SU-DHL-6 (cell line): ENCODE measurements around the gene CDKL1.

Source experiments
- H2AFZ ChIP-seq: fragments of 200-600 bp; sonication (generic); 2 replicates; pipeline ENCODE4 v1.6.1; 2014; ENCODE audit warnings: low read depth, mild to moderate bottlenecking, moderate library complexity, mixed read lengths, antibody characterized with exemption, low read length; ENCODE audit not compliant: severe bottlenecking
- H3F3A ChIP-seq: fragments of 200-600 bp; shearing (Covaris generic); 2 replicates; pipeline ENCODE4 v1.6.0; 2016; ENCODE audit warnings: antibody characterized with exemption, mild to moderate bottlenecking; ENCODE audit not compliant: insufficient read depth
- H3K27ac ChIP-seq: fragments of 200-600 bp; sonication (generic); 2 replicates; pipeline ENCODE4 v1.5.1; 2016; ENCODE audit warnings: low read depth, mild to moderate bottlenecking, low read length, moderate library complexity, mixed read lengths
- H3K27me3 ChIP-seq: fragments of 200-600 bp; sonication (generic), shearing (Covaris generic); 2 replicates; pipeline ENCODE4 v1.6.0; 2014; ENCODE audit warnings: mild to moderate bottlenecking, low read length
- H3K36me3 ChIP-seq: fragments of 200-600 bp; sonication (generic); 2 replicates; pipeline ENCODE4 v1.6.1; 2014; ENCODE audit warnings: mild to moderate bottlenecking, low read length, mixed read lengths
- H3K4me2 ChIP-seq: fragments of 300-600, 200-600 bp; shearing (Covaris generic), sonication (generic); 2 replicates; pipeline ENCODE4 v1.6.0; 2014; ENCODE audit warnings: low read length, low read depth, mild to moderate bottlenecking; ENCODE audit not compliant: poor library complexity, severe bottlenecking
- H3K4me3 ChIP-seq: fragments of 200-600 bp; sonication (generic); 2 replicates; pipeline ENCODE4 v1.5.1; 2014; ENCODE audit warnings: antibody characterized with exemption, low read length, mild to moderate bottlenecking, mixed read lengths; ENCODE audit not compliant: insufficient read depth, poor library complexity, severe bottlenecking
- H3K79me2 ChIP-seq: fragments of 200-600 bp; sonication (generic); 2 replicates; pipeline ENCODE4 v1.6.1; 2014; ENCODE audit warnings: mild to moderate bottlenecking, low read length, moderate library complexity; ENCODE audit not compliant: insufficient read depth
- H3K9ac ChIP-seq: fragments of 200-600 bp; sonication (generic); 2 replicates; pipeline ENCODE4 v1.7.0; 2014; ENCODE audit warnings: mild to moderate bottlenecking, low read length
- H3K9me2 ChIP-seq: fragments of 200-600 bp; sonication (generic); replicated peaks from 2 replicates; pipeline ENCODE4 v1.6.1; 2014; ENCODE audit warnings: low read length; ENCODE audit not compliant: insufficient read depth
- H3K9me3 ChIP-seq: fragments of 200-600 bp; sonication (generic); 2 replicates; pipeline ENCODE4 v1.6.1; 2014; ENCODE audit warnings: low read length, mixed read lengths; ENCODE audit not compliant: insufficient read depth
- H4K20me1 ChIP-seq: fragments of 200-600 bp; sonication (generic); 2 replicates; pipeline ENCODE4 v1.6.1; 2014; ENCODE audit warnings: low read depth, mild to moderate bottlenecking, antibody characterized with exemption, low read length, moderate library complexity, mixed read lengths
- EZH2phosphoT487 ChIP-seq: fragments of 200-600 bp; sonication (generic), shearing (Covaris generic); conservative IDR thresholded peaks from 2 replicates; pipeline ENCODE4 v1.6.1; 2018; ENCODE audit warnings: mild to moderate bottlenecking, antibody characterized with exemption, low read length, moderate library complexity, mixed read lengths
- TF ChIP-seq, protein P1 (sequence below): fragments of 200-600 bp; sonication (generic); IDR thresholded peaks from one replicate; pipeline ENCODE4 v1.5.1; 2017; ENCODE audit warnings: antibody characterized with exemption, mild to moderate bottlenecking, low read length, moderate library complexity; ENCODE audit not compliant: insufficient read depth, poor library complexity, severe bottlenecking

CDKL1 gene

DNA sequence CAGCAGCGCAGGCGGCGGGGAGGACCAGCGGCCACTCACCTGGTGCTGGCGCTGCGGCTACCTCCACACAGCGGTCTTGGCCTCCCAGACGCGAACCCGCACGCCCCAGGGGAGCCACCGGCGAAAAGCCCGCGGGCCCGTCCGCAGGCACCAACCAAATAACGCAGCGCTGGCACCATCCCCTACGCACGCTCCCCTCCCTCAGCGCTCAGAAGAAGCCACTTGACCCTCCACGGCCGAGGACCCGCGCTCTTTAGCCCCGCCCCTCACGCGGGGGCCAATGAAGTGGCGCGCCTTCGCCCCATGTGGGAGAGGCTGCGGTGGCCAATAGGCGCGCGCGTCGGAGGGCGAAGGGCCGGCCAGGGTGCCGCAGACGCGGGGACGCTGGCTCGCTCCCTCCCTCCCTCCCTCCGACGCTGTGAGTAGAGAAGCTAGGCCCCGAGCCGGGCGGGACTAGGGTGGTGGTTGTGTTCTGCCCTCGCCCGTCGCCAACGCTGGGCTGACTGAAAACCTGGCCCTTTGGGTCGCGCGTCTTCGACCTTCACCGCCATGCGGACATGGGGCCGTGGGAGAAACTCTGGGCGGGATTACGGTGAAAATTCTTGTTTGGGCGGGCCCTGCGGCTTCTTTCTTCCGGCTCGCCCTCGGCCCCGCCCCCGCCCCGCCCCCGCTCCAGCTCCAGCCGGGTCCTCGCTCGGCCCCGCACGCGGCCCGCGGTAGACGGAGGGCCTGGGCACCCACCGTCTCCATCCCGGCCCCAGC lies 84.5 kb downstream of the CDKL1 start, which contains the start of the genes DMAC2L and L2HGDH:
Gene DMAC2L, plus strand, starts transcription at position 353 of the 762 bp plus-strand sequence. CDS start 9,164 bp downstream, outside the sequence.
Gene L2HGDH, minus strand, starts transcription at position 258 of the 762 bp plus-strand sequence. Its CDS starts 79 bp downstream, at position 179.
- peak within 1 kb of the TSS; percentile 84 for H3K4me2 ChIP-seq
- peak within 1 kb of the TSS; percentile 92 for H3K4me3 ChIP-seq
- peaks cover 6% of the 10 kb centered on the region; the same call in 1 of the 2 replicates for H3K9me3 ChIP-seq
- no peak for TF ChIP-seq EZH2phosphoT487
- TF ChIP-seq, protein P1, sequence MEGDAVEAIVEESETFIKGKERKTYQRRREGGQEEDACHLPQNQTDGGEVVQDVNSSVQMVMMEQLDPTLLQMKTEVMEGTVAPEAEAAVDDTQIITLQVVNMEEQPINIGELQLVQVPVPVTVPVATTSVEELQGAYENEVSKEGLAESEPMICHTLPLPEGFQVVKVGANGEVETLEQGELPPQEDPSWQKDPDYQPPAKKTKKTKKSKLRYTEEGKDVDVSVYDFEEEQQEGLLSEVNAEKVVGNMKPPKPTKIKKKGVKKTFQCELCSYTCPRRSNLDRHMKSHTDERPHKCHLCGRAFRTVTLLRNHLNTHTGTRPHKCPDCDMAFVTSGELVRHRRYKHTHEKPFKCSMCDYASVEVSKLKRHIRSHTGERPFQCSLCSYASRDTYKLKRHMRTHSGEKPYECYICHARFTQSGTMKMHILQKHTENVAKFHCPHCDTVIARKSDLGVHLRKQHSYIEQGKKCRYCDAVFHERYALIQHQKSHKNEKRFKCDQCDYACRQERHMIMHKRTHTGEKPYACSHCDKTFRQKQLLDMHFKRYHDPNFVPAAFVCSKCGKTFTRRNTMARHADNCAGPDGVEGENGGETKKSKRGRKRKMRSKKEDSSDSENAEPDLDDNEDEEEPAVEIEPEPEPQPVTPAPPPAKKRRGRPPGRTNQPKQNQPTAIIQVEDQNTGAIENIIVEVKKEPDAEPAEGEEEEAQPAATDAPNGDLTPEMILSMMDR = no peak
- H3K27me3 ChIP-seq = no peaks in the 10 kb centered on the region
- peak within 1 kb of the TSS; percentile 86 for H3K27ac ChIP-seq
- no peaks in the 10 kb centered on the region for H3F3A ChIP-seq
- peaks cover 75% of the 10 kb centered on the region for H3K79me2 ChIP-seq
- peak within 1 kb of the TSS; percentile 88 for H2AFZ ChIP-seq
- peak within 1 kb of the TSS; percentile 90 for H3K9ac ChIP-seq
- H3K36me3 ChIP-seq = peaks cover 12% of the 10 kb centered on the region
- no peaks in the 10 kb centered on the region for H3K9me2 ChIP-seq
- H4K20me1 ChIP-seq = no peaks in the 10 kb centered on the region

DNA sequence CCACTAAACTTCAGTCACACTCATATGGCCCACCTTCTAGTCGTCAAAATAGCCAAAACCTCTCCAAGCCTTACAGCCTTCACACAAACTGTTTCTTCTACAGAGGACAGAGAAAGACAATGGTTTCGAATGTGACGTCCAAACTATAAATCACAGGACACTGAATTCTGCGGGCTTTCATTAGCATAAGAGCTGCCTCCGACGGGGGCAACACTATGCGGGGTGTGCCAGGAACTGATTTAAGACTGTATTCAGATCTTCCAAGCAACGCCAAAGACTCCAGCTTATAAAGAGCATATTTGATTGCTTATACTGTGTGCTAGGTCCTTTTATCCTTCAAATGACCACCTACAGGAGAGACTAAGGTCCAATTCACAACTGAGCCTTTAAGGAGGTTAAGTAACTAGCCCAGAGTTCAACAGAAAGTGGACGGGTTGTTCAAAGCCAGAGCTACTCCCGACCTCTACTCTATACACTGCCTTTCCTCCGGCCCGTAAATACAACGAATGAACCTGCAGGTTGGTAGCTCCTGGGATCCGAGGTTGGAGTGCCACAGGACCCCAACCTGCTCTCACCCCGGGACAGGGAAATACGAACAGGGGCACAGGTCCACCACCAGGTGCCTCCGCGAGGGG lies 85.2 kb downstream of the CDKL1 start:
- H3K9me2 ChIP-seq = no peaks in the 10 kb centered on the region
- H4K20me1 ChIP-seq = no peaks in the 10 kb centered on the region
- H3K9ac ChIP-seq = peak overlapping the region; percentile 90
- peaks cover 75% of the 10 kb centered on the region for H3K79me2 ChIP-seq
- H3K27me3 ChIP-seq = no peaks in the 10 kb centered on the region
- H3K4me2 ChIP-seq = peak overlapping the region; percentile 84
- peaks cover 6% of the 10 kb centered on the region; the same call in 1 of the 2 replicates for H3K9me3 ChIP-seq
- H3F3A ChIP-seq = no peaks in the 10 kb centered on the region
- peak overlapping the region; percentile 92 for H3K4me3 ChIP-seq
- H3K36me3 ChIP-seq = peaks cover 12% of the 10 kb centered on the region
- H3K27ac ChIP-seq = peak overlapping the region; percentile 86
- TF ChIP-seq, protein P1 = peak; percentile 16
- no peak for TF ChIP-seq EZH2phosphoT487
- peak overlapping the region; percentile 88 for H2AFZ ChIP-seq

DNA sequence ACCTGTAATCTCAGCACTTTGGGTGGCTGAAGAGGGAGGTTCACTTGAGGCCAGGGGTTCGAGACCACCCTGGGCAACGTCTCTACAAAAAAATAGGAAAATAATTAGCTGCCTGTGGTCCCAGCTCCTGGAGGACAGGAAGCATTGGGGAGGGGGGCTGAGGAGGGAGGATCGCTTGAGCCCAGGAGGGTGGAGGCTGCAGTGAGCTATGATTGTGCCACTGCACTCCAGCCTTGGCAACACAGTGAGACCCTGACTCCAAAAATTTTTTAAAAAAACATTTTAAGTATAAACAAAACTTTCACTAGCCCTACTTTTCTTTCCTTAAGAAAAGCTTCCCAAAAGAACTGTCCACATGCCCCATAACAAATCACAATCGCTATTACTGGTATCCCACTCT lies 86.2 kb downstream of the CDKL1 start:
- Histone ChIP-seq H3K27me3 (no peaks in the 10 kb centered on the region), H4K20me1 (no peaks in the 10 kb centered on the region), H3K9ac (no peak overlapping the region), H2AFZ (no peak overlapping the region), H3K9me3 (peaks cover 6% of the 10 kb centered on the region; the same call in 1 of the 2 replicates), H3K27ac (no peak overlapping the region), H3K4me2 (peak overlapping the region; percentile 84), H3K79me2 (peaks cover 84% of the 10 kb centered on the region), H3K36me3 (peaks cover 12% of the 10 kb centered on the region), H3K4me3 (no peak overlapping the region), H3F3A (no peaks in the 10 kb centered on the region), H3K9me2 (no peaks in the 10 kb centered on the region)
- TF ChIP-seq, protein P1 = no peak
- TF ChIP-seq EZH2phosphoT487 = no peak
